Spleen (tissue), 11 donors: ENCODE data around the gene ATP10A. TPM values are rescaled to one million over a fixed set of nuclear protein-coding genes. Genes with fewer than 3 reads are reported as not detected.

Experiments used
- DNase-seq: peaks from one replicate; pipeline ENCODE4 v3.0.0-alpha.2; 2020
- H3K27ac ChIP-seq, 8 donors: fragments of 200-600 bp; sonication (generic) in 7 of 8; 1 replicate in 4 of 8; 2 replicates in 4 of 8; pipeline versions ENCODE4 v1.5.0 to v1.8.0; 2016 to 2021; ENCODE audit warnings: inconsistent platforms in 4 of 8, mild to moderate bottlenecking in 4 of 8, moderate library complexity in 1 of 8
- H3K27me3 ChIP-seq, 7 donors: fragments of 200-600 bp; sonication (generic) in 6 of 7; replicated peaks in 1 of 7; 1 replicate in 4 of 7; 2 replicates in 3 of 7; pipeline versions ENCODE4 v1.5.0 to v1.8.0; 2016 to 2021; ENCODE audit warnings: inconsistent platforms in 3 of 7, mild to moderate bottlenecking in 1 of 7
- H3K36me3 ChIP-seq, 6 donors: fragments of 200-600 bp; sonication (generic) in 5 of 6; 1 replicate in 4 of 6; 2 replicates in 2 of 6; pipeline versions ENCODE4 v1.5.0 to v1.8.0; 2016 to 2021; ENCODE audit warnings: inconsistent platforms in 2 of 6
- H3K4me1 ChIP-seq, 6 donors: fragments of 200-600 bp; sonication (generic) in 5 of 6; 1 replicate in 3 of 6; 2 replicates in 3 of 6; pipeline versions ENCODE4 v1.5.0 to v1.8.0; 2016 to 2021; ENCODE audit warnings: inconsistent platforms in 3 of 6
- H3K4me3 ChIP-seq, 8 donors: fragments of 200-600 bp; sonication (generic) in 7 of 8; 1 replicate in 4 of 8; 2 replicates in 4 of 8; pipeline versions ENCODE4 v1.5.0 to v1.8.0; 2016 to 2021; ENCODE audit warnings: inconsistent platforms in 4 of 8, mild to moderate bottlenecking in 4 of 8, moderate library complexity in 2 of 8
- H3K9me3 ChIP-seq, 8 donors: fragments of 200-600 bp; sonication (generic) in 7 of 8; 1 replicate in 4 of 8; 2 replicates in 4 of 8; pipeline versions ENCODE4 v1.5.0 to v1.8.0; 2016 to 2021; ENCODE audit warnings: inconsistent platforms in 4 of 8
- CTCF ChIP-seq, 11 experiments: fragments of 200-600 bp in 7 of 11; fragments of 450-650 bp in 4 of 11; sonication (generic) in 4 of 11; IDR thresholded peaks in 8 of 11; conservative IDR thresholded peaks in 3 of 11; 1 replicate in 7 of 11; 2 replicates in 4 of 11; pipeline versions ENCODE4 v1.4.0 to v1.8.0; 2016 to 2021; ENCODE audit warnings: antibody characterized with exemption in 11 of 11, inconsistent platforms in 4 of 11, mild to moderate bottlenecking in 1 of 11
- POLR2A ChIP-seq, 3 donors: fragments of 450-650 bp; IDR thresholded peaks; one replicate each; pipeline ENCODE4 v1.5.1; 2017; ENCODE audit warnings: antibody characterized with exemption in 3 of 3, mild to moderate bottlenecking in 1 of 3
- POLR2AphosphoS5 ChIP-seq, 3 donors: sonication (generic); formaldehyde crosslinking; IDR thresholded peaks; one replicate each; pipeline ENCODE4 v1.5.1; 2017; ENCODE audit warnings: antibody characterized with exemption in 3 of 3
- WGBS, 5 donors: extraction: QIAGEN DNeasy Blood & Tissue Kit in 3 of 5; methylation state at CpG; one replicate each; pipeline versions ENCODE4 v1.1.5 to v1.1.7; 2013 to 2018; 5-methylcytosine and 5-hydroxymethylcytosine counted together
- intact Hi-C: fragments of 100-400 bp; cut with DNase I; formaldehyde crosslinking; loops from one replicate; pipeline ENCODE4 v1.15.0; 2023; ENCODE audit warnings: low total_unique reads
- polyA plus RNA-seq, 3 donors: library from polyadenylated mRNA; stranded (reverse); fragments of 200-250 nt; gene quantifications; one replicate each; pipeline ENCODE4 v1.2.1, GENCODE V29; 2013
- total RNA-seq, 7 donors: library from RNA; depleted of rRNA in 3 of 7; stranded (reverse); fragments of >200 nt in 3 of 7; fragmentation: NEBNext Ultra II Directional in 4 of 7; extraction: Animal tissue kit (Norgen Biotek cat#: 25700) in 4 of 7; gene quantifications; one replicate each; pipeline versions ENCODE4 v1.1.0 to v1.2.1, GENCODE V29; 2016 to 2021
- donor health status: healthy with polysubstance abuse.
- donor health status: DM: no; HTN: no; CAD: no; lungs with moderate emphysema.
- donor health status: DM: no; HTN: no; CAD: no.
- donor health status: Bipolar disorder and iron deficiency.
- donor health status: healthy.
- donor health status: DM: no; HTN: no; CAD: no.
- donor health status: DM: yes; HTN: yes; CAD: no.

Gene ATP10A
- total and polyA plus RNA-seq, 10 donors: 0.54 to 8.6 (median 2.7) TPM

GRCh38 chr15:25674913-25675312 is 188.2 kb downstream of the ATP10A start:
- H3K4me3 ChIP-seq: no peak overlapping the region
- TF ChIP-seq CTCF (IDR thresholded peaks at IDR 0.05 in 8 of 11, conservative IDR thresholded peaks at IDR 0.05 in 3 of 11) (no peak), POLR2A (IDR thresholded peaks at IDR 0.05) (no peak)
- H3K4me1 ChIP-seq: peaks cover 0 to 16% (median 8%) of the 10 kb centered on the region in 6 donors
- H3K27me3 ChIP-seq: peaks cover 0 to 20% (median 4%) of the 10 kb centered on the region in 7 donors
- DNase-seq: no peak
- no peaks in the 10 kb centered on the region for H3K9me3 ChIP-seq
- H3K36me3 ChIP-seq: peaks cover 0 to 7% (median 0%) of the 10 kb centered on the region in 6 donors
- H3K27ac ChIP-seq: no peak overlapping the region
- intact Hi-C loops: no loop called here
- 85 to 97% (median 90%) methylated on average over 12 of the region's 12 CpGs for WGBS, 5 donors

- Histone ChIP-seq H3K4me1 (peaks cover 0 to 18% (median 9%) of the 10 kb centered on the region in 6 donors), H3K4me3 (no peak overlapping the region), H3K27me3 (peaks cover 0 to 25% (median 4%) of the 10 kb centered on the region in 7 donors), H3K27ac (no peak overlapping the region), H3K9me3 (no peaks in the 10 kb centered on the region), H3K36me3 (no peaks in the 10 kb centered on the region)
- no peak for TF ChIP-seq CTCF (IDR thresholded peaks at IDR 0.05 in 8 of 11, conservative IDR thresholded peaks at IDR 0.05 in 3 of 11)
- TF ChIP-seq POLR2AphosphoS5 (IDR thresholded peaks at IDR 0.05): no peak
- intact Hi-C loops: no loop called here
- 85 to 95% (median 87%) methylated on average over 8 of the region's 8 CpGs for WGBS, 5 donors
- DNase-seq: no peak
Observed at GRCh38 chr15:25673972-25674371, 189.2 kb downstream of the ATP10A start.

- Histone ChIP-seq H3K27me3 (peaks cover 0 to 31% (median 4%) of the 10 kb centered on the region in 7 donors), H3K27ac (no peak overlapping the region), H3K4me3 (no peak overlapping the region), H3K36me3 (no peaks in the 10 kb centered on the region), H3K4me1 (peaks cover 0 to 18% (median 9%) of the 10 kb centered on the region in 6 donors), H3K9me3 (no peaks in the 10 kb centered on the region)
- intact Hi-C loops: no loop called here
- DNase-seq: no peak
- 78 to 89% (median 82%) methylated on average over 9 of the region's 9 CpGs for WGBS, 5 donors
- TF ChIP-seq POLR2AphosphoS5 (IDR thresholded peaks at IDR 0.05) (no peak), POLR2A (IDR thresholded peaks at IDR 0.05) (no peak), CTCF (IDR thresholded peaks at IDR 0.05 in 8 of 11, conservative IDR thresholded peaks at IDR 0.05 in 3 of 11) (no peak)
Observed at GRCh38 chr15:25673351-25673750, 189.8 kb downstream of the ATP10A start.

GRCh38 chr15:25671132-25671531 is 192.0 kb downstream of the ATP10A start:
- DNase-seq: no peak
- H3K36me3 ChIP-seq: no peaks in the 10 kb centered on the region
- WGBS, 5 donors: 2 to 5% (median 3%) methylated on average over 6 of the region's 6 CpGs
- H3K27me3 ChIP-seq: peaks cover 0 to 39% (median 4%) of the 10 kb centered on the region in 7 donors
- intact Hi-C loops: no loop called here
- H3K9me3 ChIP-seq: no peaks in the 10 kb centered on the region
- H3K4me3 ChIP-seq: no peak overlapping the region
- TF ChIP-seq POLR2AphosphoS5 (IDR thresholded peaks at IDR 0.05): no peak
- no peak for TF ChIP-seq CTCF (IDR thresholded peaks at IDR 0.05 in 8 of 11, conservative IDR thresholded peaks at IDR 0.05 in 3 of 11)
- TF ChIP-seq POLR2A (IDR thresholded peaks at IDR 0.05): no peak
- H3K27ac ChIP-seq: no peak overlapping the region
- H3K4me1 ChIP-seq: peaks cover 0 to 18% (median 9%) of the 10 kb centered on the region in 6 donors
